Muscle of arm (tissue), 12 donors: ENCODE measurements around the gene SPAAR. TPM values are rescaled to one million over a fixed set of nuclear protein-coding genes. Genes with fewer than 3 reads are reported as not detected.

Source experiments
- DNase-seq: peaks from one replicate; pipeline ENCODE4 v3.0.0-alpha.2; 2013
- polyA plus RNA-seq, 12 donors: library from polyadenylated mRNA; unstranded; fragments of 120-200 nt; gene quantifications; one replicate each; pipeline ENCODE4 v1.2.1, GENCODE V29; 2013; ENCODE audit not compliant: insufficient read length in 12 of 12

Gene SPAAR
- polyA plus RNA-seq, 12 donors: 1.1 to 2.8 (median 1.9) TPM; not detected in 2

DNA sequence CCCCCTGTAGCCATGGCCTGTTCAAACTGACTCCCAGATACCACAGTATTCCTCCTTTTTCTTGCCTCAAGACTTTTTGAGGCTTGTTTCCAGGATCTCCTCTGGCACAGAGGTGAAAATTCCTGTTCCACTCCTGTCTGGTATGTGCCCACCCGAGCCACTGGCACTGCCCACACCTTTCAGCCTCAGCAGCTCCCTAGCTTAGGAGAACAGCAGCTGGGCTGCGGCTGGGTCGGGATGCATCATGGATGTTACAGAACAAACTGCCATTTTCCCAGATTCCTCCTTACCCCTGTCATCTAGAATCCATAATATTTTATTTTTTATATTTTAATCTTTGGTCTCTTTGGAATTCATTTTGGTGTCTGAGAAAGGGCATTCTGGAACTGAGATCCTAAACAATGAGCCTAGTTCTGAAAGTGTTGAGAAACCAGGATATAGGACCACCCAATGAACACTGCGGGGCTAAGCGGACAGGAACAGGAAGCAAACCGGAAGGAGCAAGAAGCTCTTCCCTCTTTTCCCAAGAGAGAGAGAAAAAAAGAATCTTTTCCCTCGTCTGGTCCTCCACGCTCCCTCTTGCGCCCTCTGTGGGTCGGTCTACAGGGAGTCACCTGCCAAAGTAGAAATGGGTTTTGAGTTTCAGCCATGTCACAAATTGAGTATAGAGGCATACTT lies 36.2 kb downstream of the SPAAR start:
- peak; percentile 72 for DNase-seq

DNA sequence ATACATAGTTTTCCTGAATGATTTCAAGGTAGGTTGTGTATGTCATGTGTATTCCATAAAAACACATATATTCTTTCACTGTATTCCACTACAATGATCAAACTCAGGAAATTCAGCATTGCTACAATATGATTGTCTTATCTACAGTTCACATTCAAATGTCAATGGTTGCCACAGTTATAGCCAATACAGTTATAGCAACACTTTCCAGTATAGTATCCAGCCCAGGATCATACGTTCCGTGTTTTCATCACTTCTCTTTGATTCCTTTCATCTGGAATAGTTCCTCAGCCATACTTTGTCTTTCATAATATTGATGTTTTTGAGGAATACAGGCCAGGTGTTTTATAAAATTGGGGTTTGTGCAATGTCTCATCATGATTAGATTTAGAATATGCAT lies 39.2 kb downstream of the SPAAR start:
- no peak for DNase-seq

DNA sequence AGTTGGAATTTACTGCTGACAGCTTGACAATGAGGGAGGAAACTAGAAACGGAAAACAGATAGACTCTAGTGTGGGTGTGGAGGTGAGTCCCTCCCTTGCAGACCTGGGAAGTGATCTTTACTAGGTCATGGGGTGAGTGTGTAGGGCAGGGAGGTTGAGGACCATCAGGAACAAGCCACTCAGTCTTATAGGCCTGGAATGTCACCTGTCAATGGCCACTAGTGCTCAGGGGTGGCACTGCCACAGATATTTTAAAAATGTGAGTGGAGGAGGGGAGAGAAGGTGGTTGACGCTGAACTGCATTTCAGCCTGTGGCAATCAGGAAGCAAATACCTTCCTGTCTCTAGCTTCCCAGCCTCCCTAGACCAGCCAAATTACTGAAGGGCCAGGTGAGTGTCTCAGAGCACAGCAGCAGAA lies 39.6 kb downstream of the SPAAR start:
- DNase-seq: no peak

DNA sequence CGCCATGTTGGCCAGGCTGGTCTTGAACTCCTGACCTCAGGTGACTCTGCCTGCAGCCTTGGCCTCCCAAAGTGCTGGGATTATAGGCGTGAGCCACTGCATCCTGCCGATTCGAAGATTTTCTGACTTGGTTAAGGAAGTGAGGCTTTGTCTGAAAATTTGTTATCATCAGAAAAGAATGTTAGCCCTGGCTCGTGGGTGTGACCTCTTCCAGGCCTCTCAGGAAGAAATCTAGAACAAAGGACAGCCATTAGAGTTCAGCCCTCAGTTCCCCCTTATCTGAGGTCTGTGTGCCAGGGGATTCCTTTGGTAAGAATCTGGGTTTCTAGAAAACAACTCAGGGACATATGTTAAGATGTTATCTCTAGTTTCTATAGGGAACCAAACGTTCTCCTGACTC lies 42.4 kb downstream of the SPAAR start:
- DNase-seq: no peak

DNA sequence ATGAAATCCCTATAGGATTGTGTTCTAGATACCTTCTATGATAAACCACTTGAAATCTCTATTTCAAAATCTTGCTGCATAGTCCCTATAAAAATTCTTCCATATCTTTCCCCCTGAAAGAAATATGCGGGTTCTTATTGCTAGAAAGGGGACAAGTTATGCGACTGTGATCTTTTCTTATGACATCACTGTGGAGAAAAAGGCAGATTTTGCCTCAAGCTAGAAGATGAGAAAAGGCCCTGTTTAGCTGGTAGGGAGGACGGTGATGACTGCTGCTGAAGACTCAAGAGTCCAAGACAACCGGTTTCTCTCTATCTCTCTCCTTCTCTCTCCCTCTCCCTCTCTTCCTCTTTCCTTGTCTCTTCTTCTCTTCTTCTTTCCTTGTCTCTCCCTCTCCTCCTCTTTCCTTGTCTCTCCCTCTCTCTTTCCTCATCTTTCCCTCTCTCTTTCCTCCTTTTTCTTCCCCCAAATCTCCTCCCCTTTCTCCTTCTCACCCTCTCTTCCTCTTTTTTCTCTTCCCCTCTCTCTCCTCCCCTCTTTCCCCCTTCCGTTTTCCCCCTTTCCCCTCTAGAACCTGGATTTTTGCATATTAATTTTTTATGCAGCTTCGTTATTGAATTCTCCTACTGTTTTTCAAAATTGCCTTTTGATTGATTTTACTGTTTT lies 43.4 kb downstream of the SPAAR start:
- DNase-seq: no peak

DNA sequence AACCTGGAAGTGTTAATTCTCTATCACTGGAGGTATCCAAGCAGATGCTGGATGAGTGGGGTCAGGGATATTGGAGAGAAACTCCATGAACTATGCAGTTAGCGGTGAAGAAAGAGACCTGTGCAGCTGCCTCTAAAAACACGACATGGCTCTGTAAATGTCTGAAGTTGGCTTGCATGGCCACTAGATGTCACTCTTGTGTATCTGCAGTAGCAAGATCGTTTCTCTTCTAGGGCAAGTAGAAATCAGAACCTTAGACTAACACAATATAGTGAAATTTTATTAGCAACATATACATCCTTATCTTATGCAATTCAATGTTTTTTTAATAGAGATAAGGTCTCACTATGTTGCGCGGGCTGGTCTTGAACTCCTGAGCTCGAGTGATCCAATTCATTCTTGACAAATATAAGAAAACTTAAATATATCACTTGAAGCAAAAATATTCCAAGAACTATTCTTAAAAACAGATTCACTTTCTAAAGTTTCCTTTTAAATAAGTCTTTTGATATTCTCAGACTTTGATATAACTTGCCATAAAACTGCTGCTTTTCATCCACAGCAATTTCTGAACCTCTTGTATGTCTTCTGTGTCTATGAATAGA lies 45.8 kb downstream of the SPAAR start:
- peak; percentile 77 for DNase-seq

DNA sequence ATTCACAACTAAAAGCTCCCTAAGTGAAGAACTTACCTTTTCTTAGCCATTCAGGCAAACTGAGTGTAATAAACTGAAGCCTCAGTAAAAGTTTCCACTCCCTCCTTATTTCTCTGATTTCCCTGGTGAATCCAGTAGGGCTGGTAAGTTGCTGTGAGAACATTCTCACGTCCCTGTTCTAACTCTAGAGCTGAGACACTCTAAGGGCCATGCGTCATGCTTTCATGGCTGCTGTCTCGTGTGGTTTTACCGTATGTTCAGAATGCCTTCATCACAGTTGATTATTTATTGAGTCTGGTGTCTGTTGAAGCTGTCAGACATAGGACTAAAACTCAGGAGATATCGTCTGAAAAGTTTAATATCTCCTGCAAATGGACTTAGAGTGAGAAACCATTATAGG lies 47.4 kb downstream of the SPAAR start:
- no peak for DNase-seq

DNA sequence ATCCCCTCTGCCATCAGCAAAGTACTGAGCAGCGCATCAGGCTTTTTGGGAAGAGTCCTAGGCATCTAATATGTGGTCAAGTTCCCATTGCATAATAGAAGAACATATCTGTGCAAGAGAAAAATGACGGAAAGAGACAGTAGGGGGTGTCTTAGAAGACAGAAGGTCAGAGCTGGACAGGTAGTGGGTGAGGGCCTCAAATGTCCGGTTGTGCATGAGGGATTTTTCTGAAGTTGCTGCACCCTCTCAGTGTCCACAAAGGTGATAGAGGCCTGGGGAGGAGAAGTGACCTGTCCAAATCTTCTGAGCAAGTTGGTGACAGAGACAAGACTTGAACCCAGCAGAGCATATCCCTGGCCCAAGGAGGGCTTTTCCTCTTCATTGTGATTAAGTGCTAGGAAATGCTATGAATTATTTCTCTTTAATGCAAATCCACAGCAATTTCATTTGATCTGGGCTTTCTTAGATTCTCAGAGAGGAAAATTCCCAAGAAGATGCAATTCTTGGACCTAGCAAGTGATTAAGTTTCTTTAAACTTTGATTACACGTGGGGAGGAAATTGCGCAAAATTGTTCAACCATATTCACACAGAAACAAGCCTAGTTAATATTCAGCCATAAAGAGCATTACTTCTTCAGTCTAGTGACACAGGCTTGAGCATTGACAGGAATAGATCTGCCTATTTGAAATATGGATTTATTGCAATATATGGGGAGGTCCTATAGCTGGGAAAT lies 49.0 kb downstream of the SPAAR start, which contains the start of gene OR2S2:
Gene OR2S2, minus strand, starts transcription at position 51 of the 734 bp plus-strand sequence. CDS start 56 bp downstream, outside the sequence.
- no peak for DNase-seq

DNA sequence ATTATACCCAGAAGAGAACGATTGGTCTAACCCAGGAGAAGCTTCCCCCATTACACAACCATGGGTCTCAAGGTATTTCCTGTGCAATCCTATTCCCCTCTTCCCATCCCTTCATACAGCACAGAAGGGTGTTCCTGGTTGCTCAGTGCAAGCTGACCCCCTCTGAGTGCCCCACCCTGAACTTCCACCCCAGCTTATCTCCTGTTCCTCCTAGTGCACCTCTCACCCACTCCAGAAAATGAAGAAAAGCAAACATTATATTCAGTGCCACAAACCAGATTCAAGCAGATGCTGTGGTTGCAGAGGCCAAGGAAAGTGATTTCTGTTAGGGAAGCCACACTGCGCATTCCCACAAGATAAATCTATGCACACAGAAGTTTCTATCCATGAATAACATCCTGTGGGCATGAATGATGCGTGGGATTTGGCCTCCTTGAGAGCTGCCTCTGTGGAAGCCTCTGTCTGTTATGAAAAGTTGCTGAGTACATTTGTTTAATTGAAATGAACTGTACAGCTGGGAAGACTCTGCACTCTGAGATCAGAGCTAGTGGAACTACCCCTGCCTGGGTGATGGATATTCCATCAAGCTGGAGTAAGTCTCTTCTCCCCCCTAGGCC lies 50.9 kb downstream of the SPAAR start:
- no peak for DNase-seq

Other genes with a start within 250 kb of the SPAAR start
- gene ARHGEF39, start 244.3 kb upstream of the SPAAR start, polyA plus RNA-seq: 1 to 10 TPM in 11 of 12 donors, not detected in 1; 3.3 to 8.0 (median 5.2) TPM
- gene CA9, start 235.6 kb upstream of the SPAAR start, polyA plus RNA-seq: 1 to 10 TPM in 4 of 12 donors, under 1 TPM in 6, not detected in 2; 0.42 to 6.9 (median 0.75) TPM
- gene TPM2, start 219.6 kb upstream of the SPAAR start, polyA plus RNA-seq: over 10,000 TPM in 1 of 12 donors, 1,000 to 10,000 TPM in 11; 1,434 to 10,856 (median 6,506) TPM
- gene TLN1, start 177.3 kb upstream of the SPAAR start, polyA plus RNA-seq: 100 to 1,000 TPM in 3 of 12 donors, 10 to 100 TPM in 8, not detected in 1; 83.0 to 108 (median 90.3) TPM
- 10 to 100 TPM in 11 of 12 donors, not detected in 1; 21.3 to 45.7 (median 24.9) TPM for gene CREB3, start 176.8 kb upstream of the SPAAR start, polyA plus RNA-seq
- 10 to 100 TPM in 11 of 12 donors, not detected in 1; 33.9 to 87.1 (median 55.8) TPM for gene GBA2, start 160.3 kb upstream of the SPAAR start, polyA plus RNA-seq
- 10 to 100 TPM in 11 of 12 donors, not detected in 1; 15.1 to 21.8 (median 19.8) TPM for gene RGP1, start 160.2 kb upstream of the SPAAR start, polyA plus RNA-seq
- gene MSMP, start 155.2 kb upstream of the SPAAR start, polyA plus RNA-seq: 1 to 10 TPM in 1 of 12 donors, under 1 TPM in 1, not detected in 10; 0.98 to 1.4 TPM
- 10 to 100 TPM in 11 of 12 donors, not detected in 1; 14.4 to 30.9 (median 26.3) TPM for gene NPR2, start 117.9 kb upstream of the SPAAR start, polyA plus RNA-seq
- gene SPAG8, start 97.2 kb upstream of the SPAAR start, polyA plus RNA-seq: 1 to 10 TPM in 10 of 12 donors, not detected in 2; 1.7 to 4.0 (median 2.2) TPM
- gene HINT2, start 94.4 kb upstream of the SPAAR start, polyA plus RNA-seq: 10 to 100 TPM in 11 of 12 donors, not detected in 1; 25.7 to 40.7 (median 29.3) TPM
- under 1 TPM in 10 of 12 donors, not detected in 2; 0.07 to 0.62 (median 0.23) TPM for gene FAM221B, start 80.8 kb upstream of the SPAAR start, polyA plus RNA-seq
- gene TMEM8B, start 80.3 kb upstream of the SPAAR start, polyA plus RNA-seq: 10 to 100 TPM in 11 of 12 donors, not detected in 1; 12.0 to 33.1 (median 22.2) TPM
- gene OR13J1, start 39.1 kb upstream of the SPAAR start, polyA plus RNA-seq: under 1 TPM in 4 of 12 donors, not detected in 8; 0.13 to 0.31 (median 0.17) TPM
- gene HRCT1, start 3.3 kb upstream of the SPAAR start, polyA plus RNA-seq: 1 to 10 TPM in 8 of 12 donors, under 1 TPM in 2, not detected in 2; 0.18 to 2.6 (median 1.5) TPM
- under 1 TPM in 6 of 12 donors, not detected in 6; 0.22 to 0.48 (median 0.29) TPM for gene OR2S2, start 48.7 kb downstream of the SPAAR start, polyA plus RNA-seq
- 10 to 100 TPM in 11 of 12 donors, not detected in 1; 21.7 to 62.1 (median 29.2) TPM for gene RECK, start 127.4 kb downstream of the SPAAR start, polyA plus RNA-seq
- gene GLIPR2, start 227.2 kb downstream of the SPAAR start, polyA plus RNA-seq: 100 to 1,000 TPM in 8 of 12 donors, 10 to 100 TPM in 3, not detected in 1; 85.2 to 231 (median 113) TPM